ENCODE data around the gene SNORC.

DNA sequence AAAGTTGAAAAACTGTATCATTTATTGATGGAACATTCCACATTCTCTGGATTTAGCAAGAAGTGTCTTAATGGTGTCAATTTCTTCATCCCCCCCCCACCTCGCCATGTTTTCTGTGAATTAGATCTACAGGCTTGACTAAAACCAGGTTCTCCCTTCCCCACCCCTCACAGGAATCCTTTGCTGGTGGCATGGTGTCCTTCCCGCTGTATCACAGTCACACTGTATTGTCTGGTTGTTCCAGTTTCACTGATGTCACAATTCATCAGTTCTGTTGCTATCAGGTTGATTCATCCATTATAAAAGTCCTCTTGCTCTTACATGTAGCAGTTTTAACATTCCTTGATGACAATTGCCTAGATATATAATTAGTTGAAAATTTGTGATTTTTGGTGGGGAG lies 6.1 kb upstream of the SNORC start:
- TF ChIP-seq, protein P1, sequence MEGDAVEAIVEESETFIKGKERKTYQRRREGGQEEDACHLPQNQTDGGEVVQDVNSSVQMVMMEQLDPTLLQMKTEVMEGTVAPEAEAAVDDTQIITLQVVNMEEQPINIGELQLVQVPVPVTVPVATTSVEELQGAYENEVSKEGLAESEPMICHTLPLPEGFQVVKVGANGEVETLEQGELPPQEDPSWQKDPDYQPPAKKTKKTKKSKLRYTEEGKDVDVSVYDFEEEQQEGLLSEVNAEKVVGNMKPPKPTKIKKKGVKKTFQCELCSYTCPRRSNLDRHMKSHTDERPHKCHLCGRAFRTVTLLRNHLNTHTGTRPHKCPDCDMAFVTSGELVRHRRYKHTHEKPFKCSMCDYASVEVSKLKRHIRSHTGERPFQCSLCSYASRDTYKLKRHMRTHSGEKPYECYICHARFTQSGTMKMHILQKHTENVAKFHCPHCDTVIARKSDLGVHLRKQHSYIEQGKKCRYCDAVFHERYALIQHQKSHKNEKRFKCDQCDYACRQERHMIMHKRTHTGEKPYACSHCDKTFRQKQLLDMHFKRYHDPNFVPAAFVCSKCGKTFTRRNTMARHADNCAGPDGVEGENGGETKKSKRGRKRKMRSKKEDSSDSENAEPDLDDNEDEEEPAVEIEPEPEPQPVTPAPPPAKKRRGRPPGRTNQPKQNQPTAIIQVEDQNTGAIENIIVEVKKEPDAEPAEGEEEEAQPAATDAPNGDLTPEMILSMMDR (IDR thresholded peaks at IDR 0.05) = no peak
- TF ChIP-seq POLR2A (IDR thresholded peaks at IDR 0.05) = no peak
- TF ChIP-seq EP300 (IDR thresholded peaks at IDR 0.05) = no peak
- no peak for TF ChIP-seq POLR2AphosphoS5 (IDR thresholded peaks at IDR 0.05)
